ENCODE measurements around the gene SLC25A39. TPM values are rescaled to one million over a fixed set of nuclear protein-coding genes. Genes with fewer than 3 reads are reported as not detected.
A peak's percentile ranks its signal among the peaks of the same experiment; 100 is the strongest.

SLC25A39 gene
- total and polyA plus RNA-seq, 9 of the 15 experiments (the other 6 are each of a cell fraction or from before 2014, with no cell fraction given), result 4.8 to 267 (median 140) TPM

DNA sequence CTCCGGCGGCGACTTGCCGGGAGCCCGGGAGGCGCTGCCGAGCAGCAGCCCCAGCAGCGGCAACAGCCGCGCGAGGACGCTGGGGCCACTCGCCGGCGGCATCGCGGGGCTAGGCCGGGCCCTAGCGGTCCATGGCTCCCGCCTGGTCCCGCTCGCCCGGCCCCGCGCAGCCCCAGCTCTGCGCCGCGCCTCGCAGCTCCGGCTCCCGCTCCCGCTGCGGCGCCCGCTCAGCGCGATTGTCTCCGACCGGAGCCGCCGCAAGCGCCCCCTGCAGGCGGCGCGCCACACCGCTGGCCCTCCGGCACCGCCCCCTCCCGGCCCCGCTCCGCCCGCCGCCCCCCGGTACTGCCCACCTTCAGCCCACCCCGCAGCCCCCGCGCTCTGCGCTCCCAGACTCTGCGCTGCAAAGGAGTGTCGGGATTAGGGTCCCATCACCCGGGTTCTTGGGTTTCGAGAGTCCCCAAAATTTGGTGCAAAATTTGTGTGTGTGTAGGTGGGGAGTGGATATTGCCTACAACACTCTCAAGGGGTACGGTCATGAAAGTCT, 39.1 kb upstream of the SLC25A39 start, which contains the start of gene FAM171A2 (continued):
- TF ChIP-seq, protein P1, sequence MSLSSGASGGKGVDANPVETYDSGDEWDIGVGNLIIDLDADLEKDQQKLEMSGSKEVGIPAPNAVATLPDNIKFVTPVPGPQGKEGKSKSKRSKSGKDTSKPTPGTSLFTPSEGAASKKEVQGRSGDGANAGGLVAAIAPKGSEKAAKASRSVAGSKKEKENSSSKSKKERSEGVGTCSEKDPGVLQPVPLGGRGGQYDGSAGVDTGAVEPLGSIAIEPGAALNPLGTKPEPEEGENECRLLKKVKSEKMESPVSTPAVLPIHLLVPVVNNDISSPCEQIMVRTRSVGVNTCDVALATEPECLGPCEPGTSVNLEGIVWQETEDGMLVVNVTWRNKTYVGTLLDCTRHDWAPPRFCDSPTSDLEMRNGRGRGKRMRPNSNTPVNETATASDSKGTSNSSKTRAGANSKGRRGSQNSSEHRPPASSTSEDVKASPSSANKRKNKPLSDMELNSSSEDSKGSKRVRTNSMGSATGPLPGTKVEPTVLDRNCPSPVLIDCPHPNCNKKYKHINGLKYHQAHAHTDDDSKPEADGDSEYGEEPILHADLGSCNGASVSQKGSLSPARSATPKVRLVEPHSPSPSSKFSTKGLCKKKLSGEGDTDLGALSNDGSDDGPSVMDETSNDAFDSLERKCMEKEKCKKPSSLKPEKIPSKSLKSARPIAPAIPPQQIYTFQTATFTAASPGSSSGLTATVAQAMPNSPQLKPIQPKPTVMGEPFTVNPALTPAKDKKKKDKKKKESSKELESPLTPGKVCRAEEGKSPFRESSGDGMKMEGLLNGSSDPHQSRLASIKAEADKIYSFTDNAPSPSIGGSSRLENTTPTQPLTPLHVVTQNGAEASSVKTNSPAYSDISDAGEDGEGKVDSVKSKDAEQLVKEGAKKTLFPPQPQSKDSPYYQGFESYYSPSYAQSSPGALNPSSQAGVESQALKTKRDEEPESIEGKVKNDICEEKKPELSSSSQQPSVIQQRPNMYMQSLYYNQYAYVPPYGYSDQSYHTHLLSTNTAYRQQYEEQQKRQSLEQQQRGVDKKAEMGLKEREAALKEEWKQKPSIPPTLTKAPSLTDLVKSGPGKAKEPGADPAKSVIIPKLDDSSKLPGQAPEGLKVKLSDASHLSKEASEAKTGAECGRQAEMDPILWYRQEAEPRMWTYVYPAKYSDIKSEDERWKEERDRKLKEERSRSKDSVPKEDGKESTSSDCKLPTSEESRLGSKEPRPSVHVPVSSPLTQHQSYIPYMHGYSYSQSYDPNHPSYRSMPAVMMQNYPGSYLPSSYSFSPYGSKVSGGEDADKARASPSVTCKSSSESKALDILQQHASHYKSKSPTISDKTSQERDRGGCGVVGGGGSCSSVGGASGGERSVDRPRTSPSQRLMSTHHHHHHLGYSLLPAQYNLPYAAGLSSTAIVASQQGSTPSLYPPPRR (CRISPR knock-in tag; IDR thresholded peaks at IDR 0.05; ENCODE audit: borderline replicate concordance), result no peak
- TF ChIP-seq, protein P2, sequence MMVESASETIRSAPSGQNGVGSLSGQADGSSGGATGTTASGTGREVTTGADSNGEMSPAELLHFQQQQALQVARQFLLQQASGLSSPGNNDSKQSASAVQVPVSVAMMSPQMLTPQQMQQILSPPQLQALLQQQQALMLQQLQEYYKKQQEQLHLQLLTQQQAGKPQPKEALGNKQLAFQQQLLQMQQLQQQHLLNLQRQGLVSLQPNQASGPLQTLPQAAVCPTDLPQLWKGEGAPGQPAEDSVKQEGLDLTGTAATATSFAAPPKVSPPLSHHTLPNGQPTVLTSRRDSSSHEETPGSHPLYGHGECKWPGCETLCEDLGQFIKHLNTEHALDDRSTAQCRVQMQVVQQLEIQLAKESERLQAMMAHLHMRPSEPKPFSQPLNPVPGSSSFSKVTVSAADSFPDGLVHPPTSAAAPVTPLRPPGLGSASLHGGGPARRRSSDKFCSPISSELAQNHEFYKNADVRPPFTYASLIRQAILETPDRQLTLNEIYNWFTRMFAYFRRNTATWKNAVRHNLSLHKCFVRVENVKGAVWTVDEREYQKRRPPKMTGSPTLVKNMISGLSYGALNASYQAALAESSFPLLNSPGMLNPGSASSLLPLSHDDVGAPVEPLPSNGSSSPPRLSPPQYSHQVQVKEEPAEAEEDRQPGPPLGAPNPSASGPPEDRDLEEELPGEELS (CRISPR knock-in tag; IDR thresholded peaks at IDR 0.05; ENCODE audit: borderline replicate concordance), result no peak
- TF ChIP-seq, protein P3, sequence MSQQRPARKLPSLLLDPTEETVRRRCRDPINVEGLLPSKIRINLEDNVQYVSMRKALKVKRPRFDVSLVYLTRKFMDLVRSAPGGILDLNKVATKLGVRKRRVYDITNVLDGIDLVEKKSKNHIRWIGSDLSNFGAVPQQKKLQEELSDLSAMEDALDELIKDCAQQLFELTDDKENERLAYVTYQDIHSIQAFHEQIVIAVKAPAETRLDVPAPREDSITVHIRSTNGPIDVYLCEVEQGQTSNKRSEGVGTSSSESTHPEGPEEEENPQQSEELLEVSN (IDR thresholded peaks at IDR 0.05; ENCODE audit: borderline replicate concordance in 1 of 2, extremely low read depth in 1 of 2, insufficient read depth in 1 of 2, insufficient read length in 1 of 2, low read depth in 1 of 2, low read length in 1 of 2, poor library complexity in 1 of 2, severe bottlenecking in 1 of 2), result peak; percentile 88 to 98
- TF ChIP-seq ZNF134 (CRISPR knock-in tag; conservative IDR thresholded peaks at IDR 0.05) (no peak), NONO (IDR thresholded peaks at IDR 0.05; ENCODE audit: low read depth in 2 of 2, low read length in 1 of 2) (peak; percentile 57 to 87), GABPA (tag; conservative IDR thresholded peaks at IDR 0.05; ENCODE audit: low read depth) (no peak), ATF7 (IDR thresholded peaks at IDR 0.05) (peak; percentile 23; the same call in 1 of the 2 replicates), CXXC5 (CRISPR knock-in tag; IDR thresholded peaks at IDR 0.05) (peak; percentile 87), POLR2AphosphoS2 (IDR thresholded peaks at IDR 0.05; ENCODE audit: low read length) (no peak), GATAD2A (IDR thresholded peaks at IDR 0.05) (no peak)
- TF ChIP-seq, protein P4, sequence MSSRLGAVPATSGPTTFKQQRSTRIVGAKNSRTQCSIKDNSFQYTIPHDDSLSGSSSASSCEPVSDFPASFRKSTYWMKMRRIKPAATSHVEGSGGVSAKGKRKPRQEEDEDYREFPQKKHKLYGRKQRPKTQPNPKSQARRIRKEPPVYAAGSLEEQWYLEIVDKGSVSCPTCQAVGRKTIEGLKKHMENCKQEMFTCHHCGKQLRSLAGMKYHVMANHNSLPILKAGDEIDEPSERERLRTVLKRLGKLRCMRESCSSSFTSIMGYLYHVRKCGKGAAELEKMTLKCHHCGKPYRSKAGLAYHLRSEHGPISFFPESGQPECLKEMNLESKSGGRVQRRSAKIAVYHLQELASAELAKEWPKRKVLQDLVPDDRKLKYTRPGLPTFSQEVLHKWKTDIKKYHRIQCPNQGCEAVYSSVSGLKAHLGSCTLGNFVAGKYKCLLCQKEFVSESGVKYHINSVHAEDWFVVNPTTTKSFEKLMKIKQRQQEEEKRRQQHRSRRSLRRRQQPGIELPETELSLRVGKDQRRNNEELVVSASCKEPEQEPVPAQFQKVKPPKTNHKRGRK (tag; IDR thresholded peaks at IDR 0.05), result no peak
